K562 (cell line): ENCODE measurements around the gene TUBE1. TPM values are rescaled to one million over a fixed set of nuclear protein-coding genes. Genes with fewer than 3 reads are reported as not detected.

Experiments used
- BRF1 ChIP-seq: IDR thresholded peaks from 3 replicates; pipeline ENCODE4 v1.6.1; 2011; ENCODE audit warnings: borderline replicate concordance, mild to moderate bottlenecking; ENCODE audit not compliant: insufficient read length; ENCODE audit errors: extremely low read depth
- KDM2B ChIP-seq: fragments of 250-450 bp; sonication (Bioruptor Pico); IDR thresholded peaks from 2 replicates; pipeline ENCODE4 v1.8.0; 2021; ENCODE audit warnings: mild to moderate bottlenecking, moderate library complexity
- RAD51 ChIP-seq: fragments of 450-650 bp; IDR thresholded peaks from 2 replicates; pipeline ENCODE4 v1.7.1; 2016; ENCODE audit warnings: low read depth, mild to moderate bottlenecking, borderline replicate concordance
- RCOR1 ChIP-seq, 2 experiments: IDR thresholded peaks; 2 replicates each; pipeline ENCODE4 v1.6.1; 2012; ENCODE audit warnings: low read depth in 2 of 2, low read length in 2 of 2, borderline replicate concordance in 1 of 2, improper control_type of control experiment in 1 of 2
- ZFP36 ChIP-seq: fragments of 150-350 bp; IDR thresholded peaks from 2 replicates; pipeline ENCODE4 v1.6.1; 2018; ENCODE audit warnings: low read length, low read depth; ENCODE audit not compliant: partially characterized antibody
- ZKSCAN8 ChIP-seq: fragments of 200-800 bp; sonication (Bioruptor generic); IDR thresholded peaks from 2 replicates; pipeline ENCODE4 v1.6.1; 2016; ENCODE audit warnings: missing genetic modification characterization, missing compliant biosample characterization
- ZNF436 ChIP-seq: fragments of 250-450, 450-650 bp; sonication (Bioruptor Pico); formaldehyde crosslinking; IDR thresholded peaks from 2 replicates; pipeline ENCODE4 v1.7.0; 2020; ENCODE audit warnings: mild to moderate bottlenecking
- polyA plus RNA-seq, 8 experiments: library from polyadenylated mRNA; depleted of rRNA in 4 of 8; stranded (reverse) in 5 of 8; unstranded in 3 of 8; fragments of >200 nt; fragmentation: Nextera tagmentation in 2 of 8; fragmentation: Illumina TruSeq in 1 of 8; extraction: Ambion mirVana in 2 of 8; extraction: Trizol in 1 of 8; gene quantifications; 2 replicates each; pipeline versions ENCODE4 v1.2.1 to v1.2.3, GENCODE V29; 2011 to 2014; ENCODE audit warnings: inconsistent platforms in 1 of 8, missing spikeins in 1 of 8
- total RNA-seq, 7 experiments: library from RNA; depleted of rRNA in 6 of 7; stranded (reverse); fragments of >200 nt in 6 of 7; fragmentation: Illumina TruSeq in 2 of 7; extraction: Trizol in 2 of 7; gene quantifications; 2 replicates each; pipeline versions ENCODE4 v1.2.1 to v1.2.3, GENCODE V29; 2011 to 2021; ENCODE audit warnings: low replicate concordance in 1 of 7
- TF ChIP-seq, protein P1 (sequence below), 2 experiments: fragments of 450-650 bp; formaldehyde crosslinking in 1 of 2; IDR thresholded peaks; 2 replicates each; pipeline versions ENCODE4 v1.4.0 to v1.6.1; 2014 to 2020; ENCODE audit warnings: mild to moderate bottlenecking in 2 of 2, borderline replicate concordance in 1 of 2, low read depth in 1 of 2
- TF ChIP-seq, protein P2 (sequence below): IDR thresholded peaks from 2 replicates; pipeline ENCODE4 v1.6.1; 2011; ENCODE audit warnings: borderline replicate concordance, low read depth, mild to moderate bottlenecking, moderate library complexity, low read length; ENCODE audit not compliant: insufficient read depth, poor library complexity, severe bottlenecking
- TF ChIP-seq, protein P3 (sequence below): fragments of 250-450 bp; sonication (Bioruptor Pico); IDR thresholded peaks from 2 replicates; pipeline ENCODE4 v1.4.0; 2020; ENCODE audit warnings: mild to moderate bottlenecking, moderate library complexity

TUBE1 gene
- total and polyA plus RNA-seq, 9 of the 15 experiments (the other 6 are each of a cell fraction or from before 2014, with no cell fraction given) = 18.9 to 58.4 (median 30.8) TPM

DNA sequence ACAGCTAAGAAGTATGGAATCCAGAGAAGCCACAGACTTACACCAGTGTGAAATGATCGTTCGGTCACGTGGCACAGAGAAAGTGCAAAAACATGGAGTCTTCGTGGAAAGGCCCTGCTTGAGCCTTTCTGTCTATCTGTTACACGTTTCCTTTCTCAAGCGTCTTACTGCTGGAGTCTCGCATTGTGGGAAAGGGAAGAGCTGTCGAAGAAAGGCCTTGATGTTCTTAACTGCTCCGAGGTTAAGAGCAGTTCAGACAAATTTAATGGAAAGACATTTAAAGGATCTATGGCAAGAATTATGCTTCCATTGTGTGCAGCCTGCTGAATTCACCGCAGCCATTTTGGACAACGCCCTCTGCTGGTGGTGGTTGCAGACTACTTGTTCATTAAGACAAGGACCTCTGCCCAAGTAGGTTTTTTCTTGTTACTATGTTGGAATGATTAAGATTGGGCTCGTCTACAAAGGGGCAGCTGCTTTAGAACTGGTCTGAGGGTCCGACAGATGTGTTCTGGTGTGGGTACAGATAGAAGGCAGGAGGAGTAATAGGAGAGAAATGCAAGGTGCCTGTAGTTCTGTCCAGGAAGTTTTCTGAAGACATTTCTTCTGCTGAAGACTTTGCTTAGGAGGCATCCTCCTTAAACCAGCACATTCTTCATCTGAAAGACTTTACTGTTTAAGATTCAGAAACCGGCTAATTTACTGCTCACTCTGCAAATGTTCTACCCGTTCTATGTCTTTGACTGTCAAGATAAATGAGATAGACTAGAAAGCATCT is 58.0 kb downstream of the TUBE1 start (continued):
- TF ChIP-seq RCOR1 (IDR thresholded peaks at IDR 0.05; ENCODE audit: borderline replicate concordance in 1 of 2, low read depth in 2 of 2, low read length in 2 of 2) = 0 out of 4 replicates have a peak, but pooled peaks of 1 of the 2 experiments have one; percentile 12
- peak; percentile 68 for TF ChIP-seq RAD51
- peak; percentile 9 for TF ChIP-seq ZFP36
- TF ChIP-seq, protein P1, sequence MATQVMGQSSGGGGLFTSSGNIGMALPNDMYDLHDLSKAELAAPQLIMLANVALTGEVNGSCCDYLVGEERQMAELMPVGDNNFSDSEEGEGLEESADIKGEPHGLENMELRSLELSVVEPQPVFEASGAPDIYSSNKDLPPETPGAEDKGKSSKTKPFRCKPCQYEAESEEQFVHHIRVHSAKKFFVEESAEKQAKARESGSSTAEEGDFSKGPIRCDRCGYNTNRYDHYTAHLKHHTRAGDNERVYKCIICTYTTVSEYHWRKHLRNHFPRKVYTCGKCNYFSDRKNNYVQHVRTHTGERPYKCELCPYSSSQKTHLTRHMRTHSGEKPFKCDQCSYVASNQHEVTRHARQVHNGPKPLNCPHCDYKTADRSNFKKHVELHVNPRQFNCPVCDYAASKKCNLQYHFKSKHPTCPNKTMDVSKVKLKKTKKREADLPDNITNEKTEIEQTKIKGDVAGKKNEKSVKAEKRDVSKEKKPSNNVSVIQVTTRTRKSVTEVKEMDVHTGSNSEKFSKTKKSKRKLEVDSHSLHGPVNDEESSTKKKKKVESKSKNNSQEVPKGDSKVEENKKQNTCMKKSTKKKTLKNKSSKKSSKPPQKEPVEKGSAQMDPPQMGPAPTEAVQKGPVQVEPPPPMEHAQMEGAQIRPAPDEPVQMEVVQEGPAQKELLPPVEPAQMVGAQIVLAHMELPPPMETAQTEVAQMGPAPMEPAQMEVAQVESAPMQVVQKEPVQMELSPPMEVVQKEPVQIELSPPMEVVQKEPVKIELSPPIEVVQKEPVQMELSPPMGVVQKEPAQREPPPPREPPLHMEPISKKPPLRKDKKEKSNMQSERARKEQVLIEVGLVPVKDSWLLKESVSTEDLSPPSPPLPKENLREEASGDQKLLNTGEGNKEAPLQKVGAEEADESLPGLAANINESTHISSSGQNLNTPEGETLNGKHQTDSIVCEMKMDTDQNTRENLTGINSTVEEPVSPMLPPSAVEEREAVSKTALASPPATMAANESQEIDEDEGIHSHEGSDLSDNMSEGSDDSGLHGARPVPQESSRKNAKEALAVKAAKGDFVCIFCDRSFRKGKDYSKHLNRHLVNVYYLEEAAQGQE (IDR thresholded peaks at IDR 0.05; ENCODE audit: borderline replicate concordance) = peak; percentile 29; the same call in 1 of the 2 replicates
- TF ChIP-seq, protein P1 (CRISPR knock-in tag; IDR thresholded peaks at IDR 0.05; ENCODE audit: low read depth) = no peak
- 0 out of 2 replicates have a peak, but pooled peaks have one; percentile 54 for TF ChIP-seq ZKSCAN8 (CRISPR knock-in tag)
- TF ChIP-seq, protein P2, sequence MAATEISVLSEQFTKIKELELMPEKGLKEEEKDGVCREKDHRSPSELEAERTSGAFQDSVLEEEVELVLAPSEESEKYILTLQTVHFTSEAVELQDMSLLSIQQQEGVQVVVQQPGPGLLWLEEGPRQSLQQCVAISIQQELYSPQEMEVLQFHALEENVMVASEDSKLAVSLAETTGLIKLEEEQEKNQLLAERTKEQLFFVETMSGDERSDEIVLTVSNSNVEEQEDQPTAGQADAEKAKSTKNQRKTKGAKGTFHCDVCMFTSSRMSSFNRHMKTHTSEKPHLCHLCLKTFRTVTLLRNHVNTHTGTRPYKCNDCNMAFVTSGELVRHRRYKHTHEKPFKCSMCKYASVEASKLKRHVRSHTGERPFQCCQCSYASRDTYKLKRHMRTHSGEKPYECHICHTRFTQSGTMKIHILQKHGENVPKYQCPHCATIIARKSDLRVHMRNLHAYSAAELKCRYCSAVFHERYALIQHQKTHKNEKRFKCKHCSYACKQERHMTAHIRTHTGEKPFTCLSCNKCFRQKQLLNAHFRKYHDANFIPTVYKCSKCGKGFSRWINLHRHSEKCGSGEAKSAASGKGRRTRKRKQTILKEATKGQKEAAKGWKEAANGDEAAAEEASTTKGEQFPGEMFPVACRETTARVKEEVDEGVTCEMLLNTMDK = peak; percentile 60
- TF ChIP-seq KDM2B = no peak
- no peak for TF ChIP-seq BRF1
- TF ChIP-seq ZNF436 (CRISPR knock-in tag) = no peak
- TF ChIP-seq, protein P3, sequence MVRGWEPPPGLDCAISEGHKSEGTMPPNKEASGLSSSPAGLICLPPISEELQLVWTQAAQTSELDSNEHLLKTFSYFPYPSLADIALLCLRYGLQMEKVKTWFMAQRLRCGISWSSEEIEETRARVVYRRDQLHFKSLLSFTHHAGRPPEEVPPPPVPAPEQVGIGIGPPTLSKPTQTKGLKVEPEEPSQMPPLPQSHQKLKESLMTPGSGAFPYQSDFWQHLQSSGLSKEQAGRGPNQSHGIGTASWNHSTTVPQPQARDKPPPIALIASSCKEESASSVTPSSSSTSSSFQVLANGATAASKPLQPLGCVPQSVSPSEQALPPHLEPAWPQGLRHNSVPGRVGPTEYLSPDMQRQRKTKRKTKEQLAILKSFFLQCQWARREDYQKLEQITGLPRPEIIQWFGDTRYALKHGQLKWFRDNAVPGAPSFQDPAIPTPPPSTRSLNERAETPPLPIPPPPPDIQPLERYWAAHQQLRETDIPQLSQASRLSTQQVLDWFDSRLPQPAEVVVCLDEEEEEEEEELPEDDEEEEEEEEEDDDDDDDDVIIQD (CRISPR knock-in tag) = no peak
